OCI-LY3 (cell line): ENCODE data around the gene RAPGEF1.

Experiments used
- H2AFZ ChIP-seq: fragments of 200-600, 300-600 bp; shearing (Covaris generic); 2 replicates; pipeline ENCODE4 v1.6.0; 2014; ENCODE audit warnings: antibody characterized with exemption, low read depth, low read length
- H3K27ac ChIP-seq: fragments of 200-600, 300-600 bp; sonication (generic); 2 replicates; pipeline ENCODE4 v1.5.1; 2014; ENCODE audit warnings: mild to moderate bottlenecking, low read length, moderate library complexity, mixed read lengths
- H3K27me3 ChIP-seq: fragments of 200-600, 300-600 bp; sonication (generic); 2 replicates; pipeline ENCODE4 v1.6.1; 2014; ENCODE audit warnings: low read depth, low read length, mixed read lengths
- H3K36me3 ChIP-seq: fragments of 200-600, 300-600 bp; sonication (generic); replicated peaks from 2 replicates; pipeline ENCODE3; 2014; ENCODE audit warnings: low read depth, low read length, mixed read lengths
- H3K4me1 ChIP-seq: fragments of 300-600, 200-600 bp; sonication (generic); 2 replicates; pipeline ENCODE4 v1.6.1; 2014; ENCODE audit warnings: low read length, mixed read lengths
- H3K4me2 ChIP-seq: fragments of 200-600, 300-600 bp; sonication (generic); 2 replicates; pipeline ENCODE4 v1.6.1; 2014; ENCODE audit warnings: low read length, mixed read lengths
- H3K4me3 ChIP-seq: fragments of 300-600, 200-600 bp; sonication (generic); 2 replicates; pipeline ENCODE4 v1.5.1; 2014; ENCODE audit warnings: antibody characterized with exemption, mild to moderate bottlenecking, low read length, moderate library complexity
- H3K79me2 ChIP-seq: fragments of 300-600, 200-600 bp; shearing (Covaris generic); 2 replicates; pipeline ENCODE4 v1.6.1; 2014; ENCODE audit warnings: mild to moderate bottlenecking, low read length, mixed read lengths
- H3K9ac ChIP-seq: fragments of 300-600, 200-600 bp; shearing (Covaris generic); 2 replicates; pipeline ENCODE4 v1.6.0; 2014; ENCODE audit warnings: mild to moderate bottlenecking, low read length, moderate library complexity
- H3K9me3 ChIP-seq: fragments of 200-600, 300-600 bp; shearing (Covaris generic); 2 replicates; pipeline ENCODE4 v1.6.1; 2014; ENCODE audit warnings: low read length, mixed read lengths; ENCODE audit not compliant: insufficient read depth
- H4K20me1 ChIP-seq: fragments of 200-600, 300-600 bp; sonication (generic); 2 replicates; pipeline ENCODE4 v1.6.1; 2016; ENCODE audit warnings: low read length, mixed read lengths; ENCODE audit not compliant: insufficient read depth
- CTCF ChIP-seq: fragments of 200-600, 300-600 bp; sonication (generic); IDR thresholded peaks from 2 replicates; pipeline ENCODE4 v1.5.1; 2014; ENCODE audit warnings: antibody characterized with exemption, low read length, low read depth
- EZH2phosphoT487 ChIP-seq: fragments of 200-600 bp; shearing (Covaris generic); IDR thresholded peaks from 2 replicates; pipeline ENCODE4 v1.6.1; 2018; ENCODE audit warnings: antibody characterized with exemption, mixed run types, low read depth

The RAPGEF1 gene

GRCh38 chr9:131588396-131588795 lies 151.5 kb downstream of the RAPGEF1 start:
- Histone ChIP-seq H3K27ac (no peak overlapping the region), H3K4me3 (no peak overlapping the region), H3K4me2 (no peak overlapping the region), H4K20me1 (peaks cover 5% of the 10 kb centered on the region; the same call in 1 of the 2 replicates), H3K9me3 (no peaks in the 10 kb centered on the region), H3K4me1 (no peaks in the 10 kb centered on the region), H3K9ac (no peak overlapping the region), H3K36me3 (peaks cover 73% of the 10 kb centered on the region), H2AFZ (no peak overlapping the region), H3K79me2 (peaks cover 10% of the 10 kb centered on the region; the same call in 1 of the 2 replicates), H3K27me3 (no peaks in the 10 kb centered on the region)
- TF ChIP-seq CTCF: no peak
- TF ChIP-seq EZH2phosphoT487: no peak

GRCh38 chr9:131587906-131588305 lies 152.0 kb downstream of the RAPGEF1 start:
- no peaks in the 10 kb centered on the region for H3K4me1 ChIP-seq
- H3K4me2 ChIP-seq: no peak overlapping the region
- TF ChIP-seq EZH2phosphoT487: no peak
- no peak for TF ChIP-seq CTCF
- H3K79me2 ChIP-seq: peaks cover 10% of the 10 kb centered on the region; the same call in 1 of the 2 replicates
- no peak overlapping the region for H3K4me3 ChIP-seq
- H3K9ac ChIP-seq: no peak overlapping the region
- H3K27ac ChIP-seq: no peak overlapping the region
- peaks cover 5% of the 10 kb centered on the region; the same call in 1 of the 2 replicates for H4K20me1 ChIP-seq
- no peak overlapping the region for H2AFZ ChIP-seq
- H3K9me3 ChIP-seq: no peaks in the 10 kb centered on the region
- H3K36me3 ChIP-seq: peaks cover 71% of the 10 kb centered on the region
- no peaks in the 10 kb centered on the region for H3K27me3 ChIP-seq

- peaks cover 75% of the 10 kb centered on the region for H3K36me3 ChIP-seq
- H4K20me1 ChIP-seq: peaks cover 5% of the 10 kb centered on the region; the same call in 1 of the 2 replicates
- no peaks in the 10 kb centered on the region for H3K4me1 ChIP-seq
- H3K9ac ChIP-seq: no peak overlapping the region
- H3K9me3 ChIP-seq: no peaks in the 10 kb centered on the region
- H2AFZ ChIP-seq: no peak overlapping the region
- no peaks in the 10 kb centered on the region for H3K27me3 ChIP-seq
- H3K27ac ChIP-seq: no peak overlapping the region
- H3K4me2 ChIP-seq: no peak overlapping the region
- peaks cover 10% of the 10 kb centered on the region; the same call in 1 of the 2 replicates for H3K79me2 ChIP-seq
- no peak for TF ChIP-seq CTCF
- no peak for TF ChIP-seq EZH2phosphoT487
- H3K4me3 ChIP-seq: no peak overlapping the region
These were observed 152.5 kb downstream of the RAPGEF1 start for GRCh38 chr9:131587331-131587730.

GRCh38 chr9:131585375-131585774 lies 154.5 kb downstream of the RAPGEF1 start:
- Histone ChIP-seq H3K36me3 (peaks cover 65% of the 10 kb centered on the region), H2AFZ (no peak overlapping the region), H4K20me1 (peaks cover 5% of the 10 kb centered on the region; the same call in 1 of the 2 replicates), H3K4me3 (no peak overlapping the region), H3K9me3 (no peaks in the 10 kb centered on the region), H3K27me3 (no peaks in the 10 kb centered on the region), H3K4me2 (no peak overlapping the region), H3K27ac (no peak overlapping the region), H3K4me1 (no peaks in the 10 kb centered on the region), H3K9ac (no peak overlapping the region), H3K79me2 (peaks cover 10% of the 10 kb centered on the region; the same call in 1 of the 2 replicates)
- TF ChIP-seq CTCF: no peak
- no peak for TF ChIP-seq EZH2phosphoT487
